PC-9 (cell line): Measurements from ENCODE around the gene GGTLC1. TPM values are rescaled to one million over a fixed set of nuclear protein-coding genes. Genes with fewer than 3 reads are reported as not detected.

Experiments used
- BruUV-seq: library from RNA; stranded (reverse); fragments of 400-500 nt; replicated peaks from 2 replicates; lab custom pipeline; 2021; lab: Mats Ljungman, UMichigan
- CTCF ChIA-PET: fragments of 300-600 bp; sonication (Branson Sonifier 250); formaldehyde crosslinking; loops from one replicate; lab custom pipeline; 2022; ENCODE audit warnings: antibody characterized with exemption; lab: Charles Lee
- POLR2A ChIA-PET: fragments of 300-600 bp; sonication (Branson Sonifier 250); formaldehyde crosslinking; loops from one replicate; lab custom pipeline; 2022; ENCODE audit warnings: antibody characterized with exemption; ENCODE audit not compliant: unreplicated experiment; lab: Charles Lee
- DNase-seq, 2 experiments: peaks; one replicate each; pipeline versions ENCODE4 v3.0.0 to v3.0.0-alpha.2; 2015 to 2022; ENCODE audit warnings: mixed read lengths in 1 of 2
- H2AFZ ChIP-seq: fragments of 200-600 bp; sonication (generic); 2 replicates; pipeline ENCODE4 v1.8.1; 2017; ENCODE audit warnings: antibody characterized with exemption
- H3F3A ChIP-seq: fragments of 200-600 bp; sonication (generic); 2 replicates; pipeline ENCODE4 v1.8.1; 2017; ENCODE audit warnings: antibody characterized with exemption, mild to moderate bottlenecking, low read depth; ENCODE audit not compliant: insufficient read depth
- H3K27ac ChIP-seq: fragments of 200-600 bp; sonication (generic); 2 replicates; pipeline ENCODE4 v1.6.1; 2016; ENCODE audit warnings: mixed run types
- H3K27me3 ChIP-seq: fragments of 200-600 bp; sonication (generic); 2 replicates; pipeline ENCODE4 v1.6.1; 2016; ENCODE audit warnings: low read depth, mixed run types; ENCODE audit not compliant: insufficient read depth
- H3K36me3 ChIP-seq: fragments of 200-600 bp; sonication (generic); 2 replicates; pipeline ENCODE4 v1.6.1; 2016; ENCODE audit warnings: low read depth, mixed run types
- H3K4me1 ChIP-seq: fragments of 200-600 bp; sonication (generic); replicated peaks from 2 replicates; pipeline ENCODE4 v1.6.1; 2016; ENCODE audit warnings: mixed run types; ENCODE audit not compliant: insufficient read depth
- H3K4me2 ChIP-seq: fragments of 200-600 bp; sonication (generic); 2 replicates; pipeline ENCODE4 v1.6.1; 2017; ENCODE audit warnings: mixed run types
- H3K4me3 ChIP-seq: fragments of 200-600 bp; sonication (generic); 2 replicates; pipeline ENCODE4 v1.6.1; 2016; ENCODE audit warnings: mixed run types
- H3K79me2 ChIP-seq: fragments of 200-600 bp; sonication (generic); 2 replicates; pipeline ENCODE4 v1.6.1; 2017; ENCODE audit warnings: low read depth, mixed run types
- H3K9me2 ChIP-seq: fragments of 200-600 bp; sonication (generic); 2 replicates; pipeline ENCODE4 v1.8.1; 2017; ENCODE audit warnings: mild to moderate bottlenecking; ENCODE audit not compliant: insufficient read depth
- H3K9me3 ChIP-seq: fragments of 200-600 bp; sonication (generic); 2 replicates; pipeline ENCODE4 v1.8.1; 2016; ENCODE audit warnings: low read depth; ENCODE audit not compliant: insufficient read depth
- H4K20me1 ChIP-seq: fragments of 200-600 bp; sonication (generic); 2 replicates; pipeline ENCODE4 v1.8.1; 2017; ENCODE audit not compliant: insufficient read depth
- CTCF ChIP-seq: fragments of 200-600 bp; sonication (generic); conservative IDR thresholded peaks from 2 replicates; pipeline ENCODE4 v1.6.1; 2017; ENCODE audit warnings: mixed run types, antibody characterized with exemption, mild to moderate bottlenecking, moderate library complexity
- EZH2 ChIP-seq: fragments of 200-600 bp; sonication (generic); IDR thresholded peaks from 2 replicates; pipeline ENCODE4 v1.8.0; 2017; ENCODE audit warnings: antibody characterized with exemption, low read depth
- intact Hi-C: fragments of 100-400 bp; cut with micrococcal nuclease; formaldehyde crosslinking; loops from one replicate; pipeline ENCODE4 v1.10.0; 2022; ENCODE audit not compliant: unreplicated experiment
- total RNA-seq: library from RNA; stranded (reverse); gene quantifications from 2 replicates; pipeline ENCODE4 v1.2.3, GENCODE V29; 2021

The GGTLC1 gene
- total RNA-seq, 1 experiment from 2014 or later, result 0.63 TPM

GRCh38 chr20:24007758-24008157 is 19.2 kb upstream of the GGTLC1 start:
- POLR2A ChIA-PET, result interaction anchor here (0.6 kb wide), 1 partner anchor 55 kb away, joined by 4 read pairs; no protein-coding TSS in a partner anchor
- Histone ChIP-seq H3K9me3 (no peaks in the 10 kb centered on the region), H3K27me3 (no peaks in the 10 kb centered on the region), H3K36me3 (no peaks in the 10 kb centered on the region), H4K20me1 (no peaks in the 10 kb centered on the region), H3K79me2 (no peaks in the 10 kb centered on the region), H3K4me1 (no peaks in the 10 kb centered on the region), H3K4me2 (no peak overlapping the region), H3K27ac (no peak overlapping the region), H3F3A (no peaks in the 10 kb centered on the region), H2AFZ (no peak overlapping the region), H3K9me2 (no peaks in the 10 kb centered on the region), H3K4me3 (no peak overlapping the region)
- BruUV-seq, result no TSS peak
- CTCF ChIA-PET, result interaction anchor here (0.6 to 1.0 kb wide), 2 partner anchors 8 to 38 kb away, joined by 3 to 4 read pairs; no protein-coding TSS in a partner anchor
- intact Hi-C loops, result no loop called here
- DNase-seq, result no peak
- TF ChIP-seq EZH2, result no peak
- no peak for TF ChIP-seq CTCF

GRCh38 chr20:24007073-24007595 is 18.6 kb upstream of the GGTLC1 start:
- no peak overlapping the region for H3K27ac ChIP-seq
- H4K20me1 ChIP-seq, result no peaks in the 10 kb centered on the region
- no peaks in the 10 kb centered on the region for H3K79me2 ChIP-seq
- H3K36me3 ChIP-seq, result no peaks in the 10 kb centered on the region
- H3K27me3 ChIP-seq, result no peaks in the 10 kb centered on the region
- ChIA-PET CTCF (interaction anchor here (0.6 to 1.0 kb wide), 2 partner anchors 37 to 91 kb away, joined by 3 to 6 read pairs; no protein-coding TSS in a partner anchor), POLR2A (interaction anchor here (0.6 kb wide), 1 partner anchor 56 kb away, joined by 4 read pairs; no protein-coding TSS in a partner anchor)
- BruUV-seq, result no TSS peak
- no peak overlapping the region for H3K4me3 ChIP-seq
- no peak for TF ChIP-seq CTCF
- TF ChIP-seq EZH2, result no peak
- no peak overlapping the region for H3K4me2 ChIP-seq
- H3K9me2 ChIP-seq, result no peaks in the 10 kb centered on the region
- no peak for DNase-seq
- no peak overlapping the region for H2AFZ ChIP-seq
- H3K9me3 ChIP-seq, result no peaks in the 10 kb centered on the region
- H3F3A ChIP-seq, result no peaks in the 10 kb centered on the region
- H3K4me1 ChIP-seq, result no peaks in the 10 kb centered on the region
- intact Hi-C loops, result no loop called here

- Histone ChIP-seq H3K9me3 (no peaks in the 10 kb centered on the region), H3K36me3 (no peaks in the 10 kb centered on the region), H3K4me3 (no peak overlapping the region), H3K9me2 (no peaks in the 10 kb centered on the region), H3K4me1 (no peaks in the 10 kb centered on the region), H4K20me1 (no peaks in the 10 kb centered on the region), H3K4me2 (no peak overlapping the region), H3K79me2 (no peaks in the 10 kb centered on the region), H3F3A (no peaks in the 10 kb centered on the region), H3K27me3 (no peaks in the 10 kb centered on the region), H3K27ac (no peak overlapping the region), H2AFZ (no peak overlapping the region)
- no TSS peak for BruUV-seq
- DNase-seq, result no peak
- CTCF ChIA-PET, result interaction anchor here (0.6 kb wide), 1 partner anchor 91 kb away, joined by 6 read pairs; no protein-coding TSS in a partner anchor
- intact Hi-C loops, result no loop called here
- no peak for TF ChIP-seq EZH2
- POLR2A ChIA-PET, result no interaction called here
Measured at GRCh38 chr20:24006626-24007025, 18.0 kb upstream of the GGTLC1 start.
